ENCODE data around the gene PRKCE.

The PRKCE gene

DNA sequence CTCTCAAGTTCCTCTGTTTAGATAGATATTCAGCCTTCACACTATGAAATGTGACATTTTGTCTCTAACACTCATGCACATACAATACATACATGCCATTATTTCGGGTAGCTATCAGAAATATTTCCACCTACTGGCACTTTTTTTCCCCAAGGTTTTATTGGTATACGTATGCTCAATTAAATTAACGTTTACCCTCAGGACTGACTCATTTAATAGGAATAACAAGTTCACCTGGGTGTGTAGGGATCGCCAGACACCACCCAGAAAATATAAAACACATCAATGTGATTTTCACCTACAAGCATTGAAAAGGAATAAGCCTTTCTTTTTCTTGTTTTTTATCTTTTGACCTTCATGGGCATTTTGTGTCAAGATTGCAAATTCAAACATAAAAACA is 507.2 kb downstream of the PRKCE start:
- TF ChIP-seq, protein P1, sequence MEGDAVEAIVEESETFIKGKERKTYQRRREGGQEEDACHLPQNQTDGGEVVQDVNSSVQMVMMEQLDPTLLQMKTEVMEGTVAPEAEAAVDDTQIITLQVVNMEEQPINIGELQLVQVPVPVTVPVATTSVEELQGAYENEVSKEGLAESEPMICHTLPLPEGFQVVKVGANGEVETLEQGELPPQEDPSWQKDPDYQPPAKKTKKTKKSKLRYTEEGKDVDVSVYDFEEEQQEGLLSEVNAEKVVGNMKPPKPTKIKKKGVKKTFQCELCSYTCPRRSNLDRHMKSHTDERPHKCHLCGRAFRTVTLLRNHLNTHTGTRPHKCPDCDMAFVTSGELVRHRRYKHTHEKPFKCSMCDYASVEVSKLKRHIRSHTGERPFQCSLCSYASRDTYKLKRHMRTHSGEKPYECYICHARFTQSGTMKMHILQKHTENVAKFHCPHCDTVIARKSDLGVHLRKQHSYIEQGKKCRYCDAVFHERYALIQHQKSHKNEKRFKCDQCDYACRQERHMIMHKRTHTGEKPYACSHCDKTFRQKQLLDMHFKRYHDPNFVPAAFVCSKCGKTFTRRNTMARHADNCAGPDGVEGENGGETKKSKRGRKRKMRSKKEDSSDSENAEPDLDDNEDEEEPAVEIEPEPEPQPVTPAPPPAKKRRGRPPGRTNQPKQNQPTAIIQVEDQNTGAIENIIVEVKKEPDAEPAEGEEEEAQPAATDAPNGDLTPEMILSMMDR (IDR thresholded peaks at IDR 0.05), result no peak
- Histone ChIP-seq H3K4me3 (no peak overlapping the region), H3K9me3 (no peaks in the 10 kb centered on the region), H3K27me3 (no peaks in the 10 kb centered on the region), H3K27ac (no peak overlapping the region), H3K36me3 (peaks cover 0 to 5% (median 5%) of the 10 kb centered on the region in 3 donors), H3K4me1 (peaks cover 0 to 40% (median 18%) of the 10 kb centered on the region in 4 donors)
- intact Hi-C loops (cut with DNase I; ENCODE audit: low total_unique reads), result no loop called here
- DNase-seq, result no peak

DNA sequence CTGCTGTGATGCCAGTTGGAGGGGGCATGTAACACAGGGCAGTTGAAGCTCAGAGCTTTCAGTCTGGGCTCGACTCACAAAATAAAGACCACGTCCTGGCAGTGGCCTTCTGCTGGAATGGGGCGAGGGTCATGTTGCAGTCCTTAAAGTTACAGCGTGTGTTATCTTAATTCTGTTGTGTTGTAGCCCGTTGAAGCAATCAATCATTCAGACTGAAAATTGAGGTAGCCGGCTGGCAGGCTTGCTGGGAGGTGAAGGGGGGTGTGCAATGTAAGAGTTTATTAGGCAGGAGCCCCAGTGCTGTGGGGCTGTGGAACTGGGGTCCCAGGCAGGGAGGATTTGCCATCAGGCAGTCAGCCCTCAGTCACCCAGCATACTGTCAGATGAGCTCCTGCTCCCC is 508.9 kb downstream of the PRKCE start:
- H3K9me3 ChIP-seq, result no peaks in the 10 kb centered on the region
- H3K4me1 ChIP-seq, result peaks cover 4 to 57% (median 34%) of the 10 kb centered on the region in 4 donors
- TF ChIP-seq, protein P1 (IDR thresholded peaks at IDR 0.05), result no peak
- H3K4me3 ChIP-seq, result no peak overlapping the region
- no peaks in the 10 kb centered on the region for H3K27me3 ChIP-seq
- intact Hi-C loops (cut with DNase I; ENCODE audit: low total_unique reads), result no loop called here
- peak in 1 of 2 donors; percentile 53 for DNase-seq
- H3K36me3 ChIP-seq, result peaks cover 0 to 5% (median 5%) of the 10 kb centered on the region in 3 donors
- H3K27ac ChIP-seq, result no peak overlapping the region

GRCh38 chr2:46161315-46161714 is 509.8 kb downstream of the PRKCE start:
- Histone ChIP-seq H3K9me3 (no peaks in the 10 kb centered on the region), H3K27me3 (no peaks in the 10 kb centered on the region), H3K27ac (peak overlapping the region; percentile 34 to 66), H3K36me3 (peaks cover 0 to 5% (median 5%) of the 10 kb centered on the region in 3 donors), H3K4me3 (no peak overlapping the region), H3K4me1 (peaks cover 4 to 60% (median 34%) of the 10 kb centered on the region in 4 donors)
- DNase-seq, result no peak
- TF ChIP-seq, protein P1 (IDR thresholded peaks at IDR 0.05), result no peak
- intact Hi-C loops (cut with DNase I; ENCODE audit: low total_unique reads), result no loop called here

- no peaks in the 10 kb centered on the region for H3K27me3 ChIP-seq
- H3K27ac ChIP-seq, result peak overlapping the region; percentile 34 to 66
- TF ChIP-seq, protein P1 (IDR thresholded peaks at IDR 0.05), result no peak
- H3K36me3 ChIP-seq, result peaks cover 0 to 5% (median 5%) of the 10 kb centered on the region in 3 donors
- no peak for DNase-seq
- no peaks in the 10 kb centered on the region for H3K9me3 ChIP-seq
- H3K4me1 ChIP-seq, result peaks cover 4 to 55% (median 34%) of the 10 kb centered on the region in 4 donors
- intact Hi-C loops (cut with DNase I; ENCODE audit: low total_unique reads), result no loop called here
- no peak overlapping the region for H3K4me3 ChIP-seq
Measured at GRCh38 chr2:46161911-46162310, 510.4 kb downstream of the PRKCE start.

GRCh38 chr2:46162329-46163097 is 511.0 kb downstream of the PRKCE start:
- intact Hi-C loops (cut with DNase I; ENCODE audit: low total_unique reads), result no loop called here
- Histone ChIP-seq H3K27me3 (no peaks in the 10 kb centered on the region), H3K36me3 (peaks cover 0 to 9% (median 5%) of the 10 kb centered on the region in 3 donors), H3K4me1 (peaks cover 4 to 49% (median 31%) of the 10 kb centered on the region in 4 donors), H3K4me3 (no peak overlapping the region), H3K27ac (peak overlapping the region; percentile 34 to 66), H3K9me3 (no peaks in the 10 kb centered on the region)
- DNase-seq, result no peak
- TF ChIP-seq, protein P1 (IDR thresholded peaks at IDR 0.05), result no peak
